ENCODE measurements around the gene BPIFB1. TPM values are rescaled to one million over a fixed set of nuclear protein-coding genes. Genes with fewer than 3 reads are reported as not detected.
A peak's percentile ranks its signal among the peaks of the same experiment; 100 is the strongest.

The BPIFB1 gene
- total and polyA plus RNA-seq, 2 of the 13 experiments (the other 11 are each of a cell fraction or from before 2014, with no cell fraction given): 0.82 to 4.4 TPM

DNA sequence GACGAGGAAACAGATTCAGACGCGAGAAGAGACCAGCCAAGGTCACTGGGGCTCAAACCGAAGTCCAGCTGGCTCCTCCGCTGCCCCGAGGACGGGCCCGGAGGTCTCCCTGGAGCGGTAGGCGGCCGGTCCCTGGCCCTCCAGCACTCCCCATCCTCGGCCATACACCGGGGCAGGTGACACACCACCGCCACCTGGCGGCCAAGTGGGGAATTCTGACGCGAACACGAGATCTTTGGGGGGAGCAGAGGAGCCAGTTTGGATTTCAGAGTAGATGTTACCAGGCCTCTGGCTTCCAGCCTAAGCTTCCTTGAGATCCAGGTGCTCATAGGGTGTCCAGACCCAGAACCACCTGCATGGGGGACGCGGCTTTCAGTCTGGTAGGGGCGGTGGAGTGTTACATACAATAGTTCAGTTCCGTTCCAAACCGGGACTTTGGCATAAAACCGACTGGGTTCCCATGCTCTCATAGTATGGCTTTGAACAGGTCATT lies 16.1 kb downstream of the BPIFB1 start (continued):
- TF ChIP-seq, protein P1, sequence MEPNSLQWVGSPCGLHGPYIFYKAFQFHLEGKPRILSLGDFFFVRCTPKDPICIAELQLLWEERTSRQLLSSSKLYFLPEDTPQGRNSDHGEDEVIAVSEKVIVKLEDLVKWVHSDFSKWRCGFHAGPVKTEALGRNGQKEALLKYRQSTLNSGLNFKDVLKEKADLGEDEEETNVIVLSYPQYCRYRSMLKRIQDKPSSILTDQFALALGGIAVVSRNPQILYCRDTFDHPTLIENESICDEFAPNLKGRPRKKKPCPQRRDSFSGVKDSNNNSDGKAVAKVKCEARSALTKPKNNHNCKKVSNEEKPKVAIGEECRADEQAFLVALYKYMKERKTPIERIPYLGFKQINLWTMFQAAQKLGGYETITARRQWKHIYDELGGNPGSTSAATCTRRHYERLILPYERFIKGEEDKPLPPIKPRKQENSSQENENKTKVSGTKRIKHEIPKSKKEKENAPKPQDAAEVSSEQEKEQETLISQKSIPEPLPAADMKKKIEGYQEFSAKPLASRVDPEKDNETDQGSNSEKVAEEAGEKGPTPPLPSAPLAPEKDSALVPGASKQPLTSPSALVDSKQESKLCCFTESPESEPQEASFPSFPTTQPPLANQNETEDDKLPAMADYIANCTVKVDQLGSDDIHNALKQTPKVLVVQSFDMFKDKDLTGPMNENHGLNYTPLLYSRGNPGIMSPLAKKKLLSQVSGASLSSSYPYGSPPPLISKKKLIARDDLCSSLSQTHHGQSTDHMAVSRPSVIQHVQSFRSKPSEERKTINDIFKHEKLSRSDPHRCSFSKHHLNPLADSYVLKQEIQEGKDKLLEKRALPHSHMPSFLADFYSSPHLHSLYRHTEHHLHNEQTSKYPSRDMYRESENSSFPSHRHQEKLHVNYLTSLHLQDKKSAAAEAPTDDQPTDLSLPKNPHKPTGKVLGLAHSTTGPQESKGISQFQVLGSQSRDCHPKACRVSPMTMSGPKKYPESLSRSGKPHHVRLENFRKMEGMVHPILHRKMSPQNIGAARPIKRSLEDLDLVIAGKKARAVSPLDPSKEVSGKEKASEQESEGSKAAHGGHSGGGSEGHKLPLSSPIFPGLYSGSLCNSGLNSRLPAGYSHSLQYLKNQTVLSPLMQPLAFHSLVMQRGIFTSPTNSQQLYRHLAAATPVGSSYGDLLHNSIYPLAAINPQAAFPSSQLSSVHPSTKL (CRISPR knock-in tag; IDR thresholded peaks at IDR 0.05): peak; percentile 48
- TF ChIP-seq NFE2L2 (IDR thresholded peaks at IDR 0.05; ENCODE audit: low read length) (no peak), ZNF253 (CRISPR knock-in tag; IDR thresholded peaks at IDR 0.05; ENCODE audit: borderline replicate concordance) (no peak), SMC3 (IDR thresholded peaks at IDR 0.05; ENCODE audit: low read length) (peak; percentile 86), SMAD9 (CRISPR knock-in tag; IDR thresholded peaks at IDR 0.05) (no peak), KDM2A (CRISPR knock-in tag; IDR thresholded peaks at IDR 0.05; ENCODE audit: borderline replicate concordance, low read depth) (peak; percentile 89), ZNF207 (IDR thresholded peaks at IDR 0.05; ENCODE audit: borderline replicate concordance) (no peak), RXRB (CRISPR knock-in tag; IDR thresholded peaks at IDR 0.05; ENCODE audit: borderline replicate concordance) (peak; percentile 37; the same call in 1 of the 2 replicates)
- TF ChIP-seq, protein P2, sequence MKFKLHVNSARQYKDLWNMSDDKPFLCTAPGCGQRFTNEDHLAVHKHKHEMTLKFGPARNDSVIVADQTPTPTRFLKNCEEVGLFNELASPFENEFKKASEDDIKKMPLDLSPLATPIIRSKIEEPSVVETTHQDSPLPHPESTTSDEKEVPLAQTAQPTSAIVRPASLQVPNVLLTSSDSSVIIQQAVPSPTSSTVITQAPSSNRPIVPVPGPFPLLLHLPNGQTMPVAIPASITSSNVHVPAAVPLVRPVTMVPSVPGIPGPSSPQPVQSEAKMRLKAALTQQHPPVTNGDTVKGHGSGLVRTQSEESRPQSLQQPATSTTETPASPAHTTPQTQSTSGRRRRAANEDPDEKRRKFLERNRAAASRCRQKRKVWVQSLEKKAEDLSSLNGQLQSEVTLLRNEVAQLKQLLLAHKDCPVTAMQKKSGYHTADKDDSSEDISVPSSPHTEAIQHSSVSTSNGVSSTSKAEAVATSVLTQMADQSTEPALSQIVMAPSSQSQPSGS (CRISPR knock-in tag; IDR thresholded peaks at IDR 0.05): peak; percentile 54; the same call in 1 of the 2 replicates
- TF ChIP-seq, protein P3, sequence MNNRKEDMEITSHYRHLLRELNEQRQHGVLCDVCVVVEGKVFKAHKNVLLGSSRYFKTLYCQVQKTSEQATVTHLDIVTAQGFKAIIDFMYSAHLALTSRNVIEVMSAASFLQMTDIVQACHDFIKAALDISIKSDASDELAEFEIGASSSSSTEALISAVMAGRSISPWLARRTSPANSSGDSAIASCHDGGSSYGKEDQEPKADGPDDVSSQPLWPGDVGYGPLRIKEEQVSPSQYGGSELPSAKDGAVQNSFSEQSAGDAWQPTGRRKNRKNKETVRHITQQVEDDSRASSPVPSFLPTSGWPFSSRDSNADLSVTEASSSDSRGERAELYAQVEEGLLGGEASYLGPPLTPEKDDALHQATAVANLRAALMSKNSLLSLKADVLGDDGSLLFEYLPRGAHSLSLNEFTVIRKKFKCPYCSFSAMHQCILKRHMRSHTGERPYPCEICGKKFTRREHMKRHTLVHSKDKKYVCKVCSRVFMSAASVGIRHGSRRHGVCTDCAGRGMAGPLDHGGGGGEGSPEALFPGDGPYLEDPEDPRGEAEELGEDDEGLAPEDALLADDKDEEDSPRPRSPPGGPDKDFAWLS (CRISPR knock-in tag; IDR thresholded peaks at IDR 0.05; ENCODE audit: borderline replicate concordance): 0 out of 2 replicates have a peak, but pooled peaks have one; percentile 23
- TF ChIP-seq, protein P4, sequence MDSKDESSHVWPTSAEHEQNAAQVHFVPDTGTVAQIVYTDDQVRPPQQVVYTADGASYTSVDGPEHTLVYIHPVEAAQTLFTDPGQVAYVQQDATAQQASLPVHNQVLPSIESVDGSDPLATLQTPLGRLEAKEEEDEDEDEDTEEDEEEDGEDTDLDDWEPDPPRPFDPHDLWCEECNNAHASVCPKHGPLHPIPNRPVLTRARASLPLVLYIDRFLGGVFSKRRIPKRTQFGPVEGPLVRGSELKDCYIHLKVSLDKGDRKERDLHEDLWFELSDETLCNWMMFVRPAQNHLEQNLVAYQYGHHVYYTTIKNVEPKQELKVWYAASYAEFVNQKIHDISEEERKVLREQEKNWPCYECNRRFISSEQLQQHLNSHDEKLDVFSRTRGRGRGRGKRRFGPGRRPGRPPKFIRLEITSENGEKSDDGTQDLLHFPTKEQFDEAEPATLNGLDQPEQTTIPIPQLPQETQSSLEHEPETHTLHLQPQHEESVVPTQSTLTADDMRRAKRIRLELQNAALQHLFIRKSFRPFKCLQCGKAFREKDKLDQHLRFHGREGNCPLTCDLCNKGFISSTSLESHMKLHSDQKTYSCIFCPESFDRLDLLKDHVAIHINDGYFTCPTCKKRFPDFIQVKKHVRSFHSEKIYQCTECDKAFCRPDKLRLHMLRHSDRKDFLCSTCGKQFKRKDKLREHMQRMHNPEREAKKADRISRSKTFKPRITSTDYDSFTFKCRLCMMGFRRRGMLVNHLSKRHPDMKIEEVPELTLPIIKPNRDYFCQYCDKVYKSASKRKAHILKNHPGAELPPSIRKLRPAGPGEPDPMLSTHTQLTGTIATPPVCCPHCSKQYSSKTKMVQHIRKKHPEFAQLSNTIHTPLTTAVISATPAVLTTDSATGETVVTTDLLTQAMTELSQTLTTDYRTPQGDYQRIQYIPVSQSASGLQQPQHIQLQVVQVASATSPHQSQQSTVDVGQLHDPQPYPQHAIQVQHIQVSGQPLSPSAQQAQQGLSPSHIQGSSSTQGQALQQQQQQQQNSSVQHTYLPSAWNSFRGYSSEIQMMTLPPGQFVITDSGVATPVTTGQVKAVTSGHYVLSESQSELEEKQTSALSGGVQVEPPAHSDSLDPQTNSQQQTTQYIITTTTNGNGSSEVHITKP (CRISPR knock-in tag; IDR thresholded peaks at IDR 0.05; ENCODE audit: low read depth): 0 out of 2 replicates have a peak, but pooled peaks have one; percentile 34
- TF ChIP-seq, protein P5, sequence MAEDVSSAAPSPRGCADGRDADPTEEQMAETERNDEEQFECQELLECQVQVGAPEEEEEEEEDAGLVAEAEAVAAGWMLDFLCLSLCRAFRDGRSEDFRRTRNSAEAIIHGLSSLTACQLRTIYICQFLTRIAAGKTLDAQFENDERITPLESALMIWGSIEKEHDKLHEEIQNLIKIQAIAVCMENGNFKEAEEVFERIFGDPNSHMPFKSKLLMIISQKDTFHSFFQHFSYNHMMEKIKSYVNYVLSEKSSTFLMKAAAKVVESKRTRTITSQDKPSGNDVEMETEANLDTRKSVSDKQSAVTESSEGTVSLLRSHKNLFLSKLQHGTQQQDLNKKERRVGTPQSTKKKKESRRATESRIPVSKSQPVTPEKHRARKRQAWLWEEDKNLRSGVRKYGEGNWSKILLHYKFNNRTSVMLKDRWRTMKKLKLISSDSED (CRISPR knock-in tag; IDR thresholded peaks at IDR 0.05): no peak
- TF ChIP-seq, protein P6, sequence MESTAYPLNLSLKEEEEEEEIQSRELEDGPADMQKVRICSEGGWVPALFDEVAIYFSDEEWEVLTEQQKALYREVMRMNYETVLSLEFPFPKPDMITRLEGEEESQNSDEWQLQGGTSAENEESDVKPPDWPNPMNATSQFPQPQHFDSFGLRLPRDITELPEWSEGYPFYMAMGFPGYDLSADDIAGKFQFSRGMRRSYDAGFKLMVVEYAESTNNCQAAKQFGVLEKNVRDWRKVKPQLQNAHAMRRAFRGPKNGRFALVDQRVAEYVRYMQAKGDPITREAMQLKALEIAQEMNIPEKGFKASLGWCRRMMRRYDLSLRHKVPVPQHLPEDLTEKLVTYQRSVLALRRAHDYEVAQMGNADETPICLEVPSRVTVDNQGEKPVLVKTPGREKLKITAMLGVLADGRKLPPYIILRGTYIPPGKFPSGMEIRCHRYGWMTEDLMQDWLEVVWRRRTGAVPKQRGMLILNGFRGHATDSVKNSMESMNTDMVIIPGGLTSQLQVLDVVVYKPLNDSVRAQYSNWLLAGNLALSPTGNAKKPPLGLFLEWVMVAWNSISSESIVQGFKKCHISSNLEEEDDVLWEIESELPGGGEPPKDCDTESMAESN (CRISPR knock-in tag; conservative IDR thresholded peaks at IDR 0.05): no peak

Measured in HepG2 (cell line).